CD1c-positive myeloid dendritic cell (primary cell): Measurements from ENCODE around the gene SECISBP2.
A peak's percentile ranks its signal among the peaks of the same experiment; 100 is the strongest.
"Not testable (repeated sequence)": the region's sequence is repeated elsewhere in the genome, so short reads cannot be mapped to it uniquely, and the experiment has no call there.

Experiments used
- DNase-seq: peaks from one replicate; pipeline ENCODE4 v3.0.0-alpha.2; 2016; ENCODE audit errors: extremely low spot score

Gene SECISBP2

GRCh38 chr9:89318123-89319014 lies at the start of gene SECISBP2:
SECISBP2 (plus strand) TSS chr9:89318500; CDS start chr9:89318577, 77 bp downstream.
- DNase-seq = peak; percentile 98

DNA sequence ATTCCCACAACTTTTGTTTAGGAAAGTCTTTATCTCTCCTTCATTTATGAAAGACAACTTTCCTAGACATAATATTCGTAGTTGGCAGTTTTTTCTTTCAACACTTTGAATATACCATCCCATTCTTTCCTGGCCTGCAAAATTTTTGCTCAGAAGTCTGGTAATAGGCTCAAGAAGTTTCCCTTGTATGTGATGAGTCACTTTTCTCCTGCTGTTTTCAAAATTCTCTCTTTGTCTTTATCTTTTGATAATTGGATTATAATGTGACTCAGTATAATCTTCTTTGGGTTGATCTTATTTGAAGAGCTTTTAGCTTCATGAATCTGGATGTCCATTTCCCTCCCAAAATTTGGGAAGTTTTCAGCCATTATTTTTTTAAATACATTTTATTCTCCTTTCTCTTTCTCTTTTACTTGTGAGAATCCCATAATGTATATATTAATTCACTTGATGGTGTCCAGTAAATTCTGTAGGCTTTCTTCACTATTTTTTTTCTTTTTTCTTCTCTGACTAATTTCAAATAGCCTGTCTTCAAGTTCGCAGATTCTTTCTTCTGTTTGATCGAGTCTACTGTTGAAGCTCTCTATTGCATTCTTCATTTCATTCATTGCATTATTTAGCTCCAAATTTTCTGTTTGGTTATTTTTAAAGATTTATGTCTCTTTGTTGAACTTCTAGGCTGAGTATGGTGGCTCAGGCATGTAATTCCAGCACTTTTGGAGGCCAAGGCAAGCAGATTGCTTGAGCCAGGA lies 44.6 kb upstream of the SECISBP2 start:
- no peak for DNase-seq

- DNase-seq = no peak
Measured at GRCh38 chr9:89274838-89275237, 43.5 kb upstream of the SECISBP2 start.

DNA sequence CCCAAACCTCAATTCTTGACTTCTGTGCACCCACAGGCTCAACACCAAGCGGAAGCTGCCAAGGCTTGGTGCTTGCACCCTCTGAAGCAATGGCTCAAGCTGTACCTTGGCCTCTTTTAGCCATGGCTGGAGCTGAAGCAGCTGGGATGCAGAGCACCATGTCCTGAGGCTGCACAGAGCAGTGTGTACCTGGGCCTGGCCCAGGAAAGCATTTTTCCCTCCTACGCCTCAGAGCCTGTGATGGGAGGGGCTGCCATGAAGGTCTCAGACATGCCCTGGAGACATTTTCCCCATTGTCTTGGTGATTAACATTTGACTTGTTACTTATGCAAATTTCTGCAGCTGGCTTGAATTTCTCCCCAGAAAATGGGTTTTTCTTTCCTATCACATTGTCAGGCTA lies 42.3 kb upstream of the SECISBP2 start:
- not testable (repeated sequence) for DNase-seq

DNA sequence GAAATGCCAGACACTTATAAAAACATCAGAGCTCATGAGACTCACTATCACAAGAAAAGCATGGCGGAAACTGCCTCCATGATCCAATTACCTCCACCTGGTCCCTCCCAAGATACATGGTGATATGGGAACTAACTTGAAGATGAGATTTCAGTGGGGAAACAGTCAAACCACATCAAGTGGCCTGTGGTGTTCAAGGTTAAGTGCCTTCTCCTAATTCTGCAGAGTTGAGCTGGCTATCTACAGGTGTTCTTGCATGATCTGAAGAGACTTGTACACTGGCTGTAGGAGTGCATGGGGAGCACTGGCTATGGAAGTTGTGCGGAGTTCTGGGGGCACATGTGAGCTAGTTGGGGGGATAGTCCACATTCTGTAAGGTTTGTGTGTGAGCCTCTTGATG lies 41.3 kb upstream of the SECISBP2 start:
- no peak for DNase-seq

- no peak for DNase-seq
Measured at GRCh38 chr9:89277454-89277853, 40.8 kb upstream of the SECISBP2 start.

GRCh38 chr9:89278551-89278950 lies 39.7 kb upstream of the SECISBP2 start:
- no peak for DNase-seq

DNA sequence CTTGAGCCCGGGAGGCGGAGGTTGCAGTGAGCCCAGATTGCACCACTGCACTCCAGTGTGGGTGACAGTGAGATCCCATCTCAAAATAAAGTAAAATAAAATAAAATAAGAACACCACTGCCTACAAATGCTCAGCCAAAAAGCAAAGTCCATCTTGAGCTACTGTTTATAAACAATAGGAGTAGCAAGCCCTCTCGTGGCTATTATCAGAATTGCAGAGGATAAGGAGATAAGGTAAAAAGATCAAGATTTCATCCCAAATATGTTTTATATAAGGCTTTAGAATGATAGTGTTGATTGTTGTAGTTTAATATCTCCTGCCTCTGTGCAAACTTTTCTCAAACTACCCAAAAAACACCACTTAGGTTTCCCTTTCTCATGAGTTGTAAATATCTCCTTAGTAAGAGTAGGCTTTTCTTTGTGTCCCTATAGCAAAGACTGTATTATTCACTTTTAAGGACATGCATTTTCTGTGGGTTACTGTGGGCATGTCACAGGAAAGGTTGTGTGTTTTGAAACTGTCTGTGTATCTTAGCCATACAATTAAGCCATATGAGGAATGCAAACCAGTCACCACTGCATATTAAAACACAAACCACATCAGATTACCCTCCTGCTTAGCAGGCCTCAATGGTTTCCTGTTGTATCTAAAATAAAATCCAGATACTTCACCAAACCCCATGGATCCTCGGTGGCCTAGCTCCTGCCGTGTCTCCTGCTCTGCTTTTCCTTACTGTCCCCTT lies 39.1 kb upstream of the SECISBP2 start:
- DNase-seq = peak; percentile 61

DNA sequence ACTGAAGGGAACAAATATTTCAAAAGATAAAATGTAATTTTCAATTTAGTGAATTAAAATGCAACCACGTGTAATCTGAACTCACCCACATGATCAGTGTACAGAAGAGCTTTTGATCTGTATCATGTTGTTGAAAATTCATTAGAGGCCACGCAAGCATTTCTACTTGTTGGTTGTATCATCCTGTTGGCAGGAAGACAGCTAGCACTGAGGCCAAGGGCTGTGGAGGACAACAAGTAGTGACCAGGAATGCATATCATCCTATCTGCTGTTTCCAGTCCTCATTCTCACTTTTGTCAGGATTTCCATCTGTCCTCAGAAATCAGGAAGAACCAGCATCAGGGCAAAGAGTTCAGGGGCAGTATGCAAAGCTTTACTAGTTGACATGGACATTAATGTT lies 37.2 kb upstream of the SECISBP2 start:
- DNase-seq = no peak

GRCh38 chr9:89282248-89282968 lies 35.9 kb upstream of the SECISBP2 start:
- DNase-seq = not testable (repeated sequence)

DNA sequence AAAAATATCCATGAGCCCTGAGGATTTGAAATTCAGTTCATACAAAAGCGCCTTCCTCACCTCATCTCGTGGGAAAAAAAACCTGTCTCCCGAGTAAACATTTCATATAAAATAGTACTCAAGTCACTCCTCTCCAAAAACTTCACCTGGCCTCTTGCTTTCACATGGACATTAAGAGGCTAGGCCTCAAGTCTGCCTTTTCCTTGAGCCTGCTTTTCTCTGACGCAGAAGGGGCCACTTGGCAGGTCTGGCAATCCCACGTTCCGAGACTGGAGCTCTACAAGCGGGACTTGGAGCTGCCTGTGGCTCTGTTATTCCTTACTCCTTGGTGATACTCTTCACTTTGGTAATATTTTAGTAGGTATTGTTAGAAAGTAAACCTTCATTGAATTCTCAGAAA lies 34.2 kb upstream of the SECISBP2 start:
- no peak for DNase-seq

DNA sequence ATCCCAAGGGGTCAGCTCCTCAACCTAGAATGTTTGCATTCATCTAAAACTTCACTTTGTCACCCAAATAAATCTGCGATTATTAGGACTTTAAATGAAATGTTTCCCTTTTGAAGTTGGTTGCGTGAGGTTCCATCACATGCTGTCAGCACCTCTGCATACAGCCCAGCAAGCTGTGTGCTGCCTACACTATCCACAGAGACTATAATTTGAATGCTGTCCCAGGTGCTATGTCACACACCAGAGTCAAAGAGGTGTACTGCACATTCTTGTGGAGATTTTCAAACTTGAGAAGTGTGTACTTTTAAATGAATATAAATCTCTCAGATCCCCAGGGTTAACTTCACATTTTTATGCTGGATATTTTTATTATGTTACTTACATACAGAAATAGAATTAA lies 26.6 kb upstream of the SECISBP2 start:
- no peak for DNase-seq

DNA sequence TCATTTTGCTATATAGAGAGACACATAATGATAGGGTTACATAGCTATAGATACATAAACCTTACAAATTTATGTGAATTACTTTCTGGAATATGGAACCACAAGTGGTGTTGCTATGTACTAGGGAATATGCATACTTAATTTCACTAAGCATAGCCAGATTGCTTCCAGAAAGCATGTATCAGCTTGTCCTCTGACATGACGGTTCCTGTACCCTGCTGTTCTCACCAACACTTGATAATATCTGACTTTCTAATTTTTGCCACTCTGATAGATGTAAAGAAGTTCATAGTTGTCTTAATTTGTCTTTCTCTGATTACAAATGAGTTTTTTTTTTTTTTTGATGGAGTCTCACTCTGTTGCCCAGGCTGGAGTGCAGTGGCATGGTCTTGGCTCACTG lies 25.3 kb upstream of the SECISBP2 start:
- no peak for DNase-seq

GRCh38 chr9:89295400-89295799 lies 22.9 kb upstream of the SECISBP2 start:
- DNase-seq = no peak

DNA sequence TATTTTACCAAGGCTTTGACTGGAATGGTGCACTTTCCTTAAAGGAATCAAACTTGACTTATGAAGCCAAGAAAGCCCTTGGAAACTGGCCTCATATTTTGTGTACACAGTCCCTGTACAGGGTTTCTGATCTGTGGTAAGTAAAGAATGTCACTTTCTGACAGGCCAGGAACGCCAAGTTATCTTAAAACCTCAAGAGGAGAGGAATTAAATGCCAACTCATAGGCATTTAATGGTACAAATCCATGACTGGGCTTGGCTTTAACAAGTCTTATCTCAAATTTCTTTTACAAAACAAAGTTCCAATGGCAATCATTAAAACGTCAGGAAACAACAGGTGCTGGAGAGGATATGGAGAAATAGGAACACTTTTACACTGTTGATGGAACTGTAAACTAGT lies 16.3 kb upstream of the SECISBP2 start:
- not testable (repeated sequence) for DNase-seq

GRCh38 chr9:89304020-89304833 lies 14.1 kb upstream of the SECISBP2 start:
- no peak for DNase-seq

- DNase-seq = no peak
Measured at GRCh38 chr9:89304834-89305188, 13.5 kb upstream of the SECISBP2 start.

DNA sequence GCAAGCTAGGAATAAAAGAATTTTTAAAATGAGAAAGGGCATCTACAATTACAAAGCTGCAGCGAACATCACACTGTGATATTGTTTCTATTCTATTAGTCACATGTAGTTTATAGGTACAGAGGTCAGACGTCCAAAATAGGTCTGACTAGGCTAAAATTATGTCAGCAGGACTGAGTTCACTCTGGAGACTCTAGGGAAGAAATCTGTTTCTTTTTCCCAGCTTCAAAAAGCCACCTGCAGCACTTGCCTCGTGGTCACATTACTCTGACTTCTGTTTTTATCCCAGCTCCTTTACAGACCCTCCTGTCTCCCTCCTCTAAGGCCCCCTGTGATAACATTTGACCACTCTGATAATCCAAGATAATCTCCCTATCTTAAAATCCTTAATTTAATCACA lies 12.4 kb upstream of the SECISBP2 start:
- DNase-seq = no peak

DNA sequence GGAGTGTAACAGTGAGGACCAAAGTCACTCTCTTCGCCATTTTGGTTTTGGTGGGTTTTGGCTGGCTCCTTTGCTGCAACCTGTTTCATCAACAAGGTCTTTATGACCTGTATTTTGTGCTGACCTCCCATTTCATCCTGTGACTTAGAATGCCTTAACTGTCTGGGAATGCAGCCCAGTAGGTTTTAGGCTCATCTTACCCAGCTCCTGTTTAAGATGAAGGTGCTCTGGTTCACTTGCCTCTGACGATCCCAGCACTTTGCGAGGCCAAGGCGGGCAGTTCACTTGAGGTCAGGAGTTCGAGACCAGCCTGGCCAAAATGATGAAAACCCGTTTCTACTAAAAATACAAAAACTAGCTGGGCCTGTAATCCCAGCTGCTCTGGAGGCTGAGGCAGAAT lies 9.1 kb upstream of the SECISBP2 start:
- DNase-seq = no peak

GRCh38 chr9:89309608-89310474 lies 8.5 kb upstream of the SECISBP2 start:
- DNase-seq = peak; percentile 16
